Lung microvascular endothelial cell (primary cell): Measurements from ENCODE around the gene LSM14A. TPM values are rescaled to one million over a fixed set of nuclear protein-coding genes. Genes with fewer than 3 reads are reported as not detected.
"Not testable (repeated sequence)": the region's sequence is repeated elsewhere in the genome, so short reads cannot be mapped to it uniquely, and the experiment has no call there.

Experiments used
- DNase-seq, 2 donors: peaks; one replicate each; pipeline versions ENCODE4 v3.0.0 to v3.0.0-alpha.2; 2010; ENCODE audit warnings: low read depth in 2 of 2
- total RNA-seq: library from RNA; depleted of rRNA; stranded (reverse); fragments of >200 nt; gene quantifications from 2 replicates; pipeline ENCODE4 v1.2.1, GENCODE V29; 2014

The LSM14A gene
- 91.1 and 131 TPM in 2 replicates for total RNA-seq

GRCh38 chr19:34171877-34172660, at the start of gene LSM14A:
TSS of gene LSM14A (plus strand) at chr19:34172504. CDS start at chr19:34172643, 139 bp downstream.
- DNase-seq: peak; percentile 93 to 95

GRCh38 chr19:34124828-34125227, 47.5 kb upstream of the LSM14A start:
- no peak for DNase-seq

GRCh38 chr19:34126966-34127365, 45.3 kb upstream of the LSM14A start:
- no peak for DNase-seq

- no peak for DNase-seq
These were observed 44.6 kb upstream of the LSM14A start for GRCh38 chr19:34127684-34128189.

- no peak for DNase-seq
These were observed 43.6 kb upstream of the LSM14A start for GRCh38 chr19:34128558-34129250.

GRCh38 chr19:34131100-34131499, 41.2 kb upstream of the LSM14A start:
- DNase-seq: no peak

GRCh38 chr19:34132145-34132544, 40.2 kb upstream of the LSM14A start:
- not testable (repeated sequence) for DNase-seq

GRCh38 chr19:34132706-34133105, 39.6 kb upstream of the LSM14A start:
- DNase-seq: not testable (repeated sequence)

GRCh38 chr19:34134190-34135053, 37.9 kb upstream of the LSM14A start:
- DNase-seq: peak; percentile 62 to 81

GRCh38 chr19:34135054-34135800, 37.1 kb upstream of the LSM14A start:
- DNase-seq: no peak

GRCh38 chr19:34135821-34136611, 36.3 kb upstream of the LSM14A start:
- DNase-seq: no peak

GRCh38 chr19:34141025-34141424, 31.3 kb upstream of the LSM14A start:
- DNase-seq: no peak

GRCh38 chr19:34142440-34142839, 29.9 kb upstream of the LSM14A start:
- no peak for DNase-seq

- peak; percentile 61 to 70 for DNase-seq
These were observed 26.5 kb upstream of the LSM14A start for GRCh38 chr19:34145741-34146202.

- DNase-seq: no peak
These were observed 23.6 kb upstream of the LSM14A start for GRCh38 chr19:34148658-34149185.

GRCh38 chr19:34149873-34150272, 22.4 kb upstream of the LSM14A start:
- DNase-seq: no peak

- no peak for DNase-seq
These were observed 21.7 kb upstream of the LSM14A start for GRCh38 chr19:34150558-34150957.

- DNase-seq: no peak
These were observed 20.9 kb upstream of the LSM14A start for GRCh38 chr19:34151439-34151838.

GRCh38 chr19:34154401-34154800, 17.9 kb upstream of the LSM14A start:
- DNase-seq: no peak

GRCh38 chr19:34155686-34156085, 16.6 kb upstream of the LSM14A start:
- DNase-seq: no peak
